Measurements from ENCODE around the gene GLG1.
"Not testable (repeated sequence)": the region's sequence is repeated elsewhere in the genome, so short reads cannot be mapped to it uniquely, and the experiment has no call there.

The GLG1 gene

DNA sequence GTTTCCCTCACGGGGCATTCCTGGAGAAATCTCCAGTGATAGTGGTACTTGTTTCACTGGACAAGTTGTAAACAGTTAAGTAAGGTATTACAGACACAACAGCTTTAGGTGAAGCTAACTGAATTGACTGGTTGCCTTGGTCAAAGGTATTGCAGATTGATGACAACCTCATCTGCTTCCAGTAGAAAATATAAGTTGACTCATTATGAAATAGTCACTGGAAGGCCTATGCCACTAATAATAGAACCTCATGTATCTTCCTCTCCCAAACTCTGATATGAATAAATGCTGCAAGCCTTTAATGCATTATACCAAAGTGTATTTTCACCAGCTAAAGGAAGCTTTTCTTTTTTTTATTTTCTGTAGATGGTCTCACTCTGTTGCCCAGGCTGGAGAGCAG, 44.8 kb downstream of the GLG1 start:
- TF ChIP-seq, protein P1, sequence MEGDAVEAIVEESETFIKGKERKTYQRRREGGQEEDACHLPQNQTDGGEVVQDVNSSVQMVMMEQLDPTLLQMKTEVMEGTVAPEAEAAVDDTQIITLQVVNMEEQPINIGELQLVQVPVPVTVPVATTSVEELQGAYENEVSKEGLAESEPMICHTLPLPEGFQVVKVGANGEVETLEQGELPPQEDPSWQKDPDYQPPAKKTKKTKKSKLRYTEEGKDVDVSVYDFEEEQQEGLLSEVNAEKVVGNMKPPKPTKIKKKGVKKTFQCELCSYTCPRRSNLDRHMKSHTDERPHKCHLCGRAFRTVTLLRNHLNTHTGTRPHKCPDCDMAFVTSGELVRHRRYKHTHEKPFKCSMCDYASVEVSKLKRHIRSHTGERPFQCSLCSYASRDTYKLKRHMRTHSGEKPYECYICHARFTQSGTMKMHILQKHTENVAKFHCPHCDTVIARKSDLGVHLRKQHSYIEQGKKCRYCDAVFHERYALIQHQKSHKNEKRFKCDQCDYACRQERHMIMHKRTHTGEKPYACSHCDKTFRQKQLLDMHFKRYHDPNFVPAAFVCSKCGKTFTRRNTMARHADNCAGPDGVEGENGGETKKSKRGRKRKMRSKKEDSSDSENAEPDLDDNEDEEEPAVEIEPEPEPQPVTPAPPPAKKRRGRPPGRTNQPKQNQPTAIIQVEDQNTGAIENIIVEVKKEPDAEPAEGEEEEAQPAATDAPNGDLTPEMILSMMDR (conservative IDR thresholded peaks at IDR 0.05) = no peak
- no peak overlapping the region for H3K27ac ChIP-seq

DNA sequence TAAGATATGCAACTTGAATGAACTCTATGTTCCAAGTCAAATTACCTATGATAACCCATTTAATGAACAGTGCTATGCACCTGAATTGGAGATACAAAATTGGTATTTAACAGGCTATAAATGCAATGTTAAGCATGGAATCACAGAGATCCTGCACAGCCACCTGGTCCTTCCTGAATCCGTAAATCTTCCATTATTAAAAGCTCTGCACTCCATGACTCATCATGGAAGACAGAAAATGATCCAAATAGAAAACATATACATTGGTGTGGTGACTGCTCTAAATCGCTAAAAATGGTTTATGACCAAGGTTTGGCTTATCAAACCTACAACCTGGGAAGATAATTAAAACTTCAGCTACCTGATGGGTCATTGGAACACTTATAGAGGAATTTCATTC, 45.3 kb downstream of the GLG1 start:
- TF ChIP-seq, protein P1 (conservative IDR thresholded peaks at IDR 0.05) = no peak
- H3K27ac ChIP-seq = no peak overlapping the region

DNA sequence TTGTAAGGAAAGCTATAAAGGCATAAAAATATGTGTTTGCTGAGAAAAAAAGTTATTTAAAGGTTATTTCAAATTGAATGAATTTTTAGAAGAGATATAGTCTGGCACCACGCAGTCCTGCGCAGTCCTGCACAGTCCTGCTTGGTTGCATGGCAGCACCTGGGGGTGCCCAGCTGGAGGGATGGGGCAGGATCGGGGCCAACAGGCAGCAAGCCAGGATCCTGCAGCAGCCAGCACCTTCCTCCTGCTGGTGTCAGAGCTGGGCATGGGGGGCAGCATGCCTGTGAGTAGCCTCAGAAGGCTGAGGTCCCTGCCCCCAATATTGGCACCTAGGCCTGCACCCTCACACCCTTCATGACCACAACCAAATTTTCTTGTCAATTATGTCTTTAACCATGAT, 46.0 kb downstream of the GLG1 start:
- no peak overlapping the region for H3K27ac ChIP-seq
- TF ChIP-seq, protein P1 (conservative IDR thresholded peaks at IDR 0.05) = no peak

DNA sequence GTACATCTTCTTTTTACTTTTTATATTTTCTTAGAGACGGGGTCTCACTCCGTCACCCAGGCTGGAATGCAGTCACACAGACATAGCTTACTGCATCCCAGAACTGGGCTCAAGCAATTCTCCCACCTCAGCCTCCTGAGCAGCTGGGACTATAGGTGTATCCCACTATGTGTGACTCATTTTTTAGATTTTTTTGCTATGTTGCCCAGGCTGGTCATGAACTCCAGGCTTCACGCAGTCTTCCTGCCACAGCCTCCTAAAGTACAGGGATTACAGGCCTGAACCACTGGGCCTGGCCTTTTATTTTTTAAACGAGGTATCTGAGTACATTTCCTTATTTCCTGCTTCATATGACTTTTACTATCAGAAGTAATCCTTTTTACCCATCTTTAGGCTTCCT, 48.0 kb downstream of the GLG1 start:
- H3K27ac ChIP-seq = no peak overlapping the region

DNA sequence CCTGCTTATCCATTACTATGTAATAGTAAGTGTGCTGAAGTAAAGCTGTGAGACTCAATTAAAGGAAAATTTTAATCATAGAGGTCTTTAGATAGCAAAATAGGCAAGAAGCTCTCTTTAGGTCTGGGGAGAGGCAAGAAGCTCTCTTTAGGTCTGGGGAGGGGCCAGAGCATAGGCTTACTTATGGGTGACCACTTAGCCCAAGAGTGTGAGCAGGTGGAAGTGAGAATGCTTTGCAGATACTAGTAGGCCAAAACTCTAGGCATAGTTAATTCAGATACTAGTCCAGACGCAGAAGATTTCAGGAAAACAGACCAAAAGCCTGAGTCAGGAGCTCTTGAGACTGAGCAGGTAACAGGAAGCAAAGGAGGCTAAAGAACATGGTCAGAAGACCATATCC, 49.6 kb downstream of the GLG1 start:
- TF ChIP-seq, protein P1 (conservative IDR thresholded peaks at IDR 0.05) = no peak
- H3K27ac ChIP-seq = no peak overlapping the region

More for the DNA sequence above, 48.0 kb downstream of the GLG1 start:
- TF ChIP-seq, protein P1 (conservative IDR thresholded peaks at IDR 0.05) = no peak

DNA sequence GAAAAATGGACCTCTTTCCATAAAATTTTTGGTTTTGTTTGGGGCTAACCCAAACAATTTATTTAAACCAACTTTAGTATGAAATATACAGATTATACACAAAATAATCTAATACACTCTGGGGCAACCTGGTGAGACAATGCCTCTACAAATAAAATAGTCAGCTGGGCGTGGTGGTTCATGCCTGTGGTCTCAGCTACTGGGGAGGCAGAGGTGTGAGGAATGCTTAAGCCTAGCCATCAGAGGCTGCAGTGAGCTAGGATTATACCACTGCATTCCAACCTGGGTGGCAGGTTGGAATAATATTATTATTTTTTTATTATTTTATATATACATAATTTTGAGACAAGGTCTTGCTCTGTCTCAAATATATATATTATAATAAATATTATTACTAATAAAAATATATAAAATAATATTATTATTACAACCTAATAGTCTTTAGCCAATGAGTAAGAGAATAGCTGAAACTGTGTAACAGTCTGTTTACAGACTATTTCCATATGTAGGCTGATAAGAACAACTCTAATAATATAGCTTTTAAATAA, 50.5 kb downstream of the GLG1 start:
- TF ChIP-seq, protein P1 (conservative IDR thresholded peaks at IDR 0.05) = no peak
- no peak overlapping the region for H3K27ac ChIP-seq

DNA sequence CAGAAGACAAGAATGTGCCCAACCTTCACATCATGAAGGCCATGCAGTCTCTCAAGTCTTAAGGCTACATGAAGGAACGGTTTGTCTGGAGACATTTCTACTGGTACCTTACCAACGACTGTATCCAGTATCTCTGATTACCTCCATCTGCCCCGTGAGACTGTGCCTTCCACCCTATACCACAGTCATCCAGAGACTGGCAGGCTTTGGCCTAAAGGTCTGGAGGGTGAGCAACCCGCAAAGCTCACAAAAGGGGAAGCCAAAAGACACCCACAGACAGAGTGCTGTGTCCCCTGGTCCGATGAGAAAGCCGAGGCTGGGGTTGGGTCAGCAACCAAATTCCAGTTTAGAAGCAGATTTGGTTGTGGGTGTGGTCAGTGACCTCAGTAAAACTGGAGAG, 54.6 kb downstream of the GLG1 start:
- H3K27ac ChIP-seq = not testable (repeated sequence)

DNA sequence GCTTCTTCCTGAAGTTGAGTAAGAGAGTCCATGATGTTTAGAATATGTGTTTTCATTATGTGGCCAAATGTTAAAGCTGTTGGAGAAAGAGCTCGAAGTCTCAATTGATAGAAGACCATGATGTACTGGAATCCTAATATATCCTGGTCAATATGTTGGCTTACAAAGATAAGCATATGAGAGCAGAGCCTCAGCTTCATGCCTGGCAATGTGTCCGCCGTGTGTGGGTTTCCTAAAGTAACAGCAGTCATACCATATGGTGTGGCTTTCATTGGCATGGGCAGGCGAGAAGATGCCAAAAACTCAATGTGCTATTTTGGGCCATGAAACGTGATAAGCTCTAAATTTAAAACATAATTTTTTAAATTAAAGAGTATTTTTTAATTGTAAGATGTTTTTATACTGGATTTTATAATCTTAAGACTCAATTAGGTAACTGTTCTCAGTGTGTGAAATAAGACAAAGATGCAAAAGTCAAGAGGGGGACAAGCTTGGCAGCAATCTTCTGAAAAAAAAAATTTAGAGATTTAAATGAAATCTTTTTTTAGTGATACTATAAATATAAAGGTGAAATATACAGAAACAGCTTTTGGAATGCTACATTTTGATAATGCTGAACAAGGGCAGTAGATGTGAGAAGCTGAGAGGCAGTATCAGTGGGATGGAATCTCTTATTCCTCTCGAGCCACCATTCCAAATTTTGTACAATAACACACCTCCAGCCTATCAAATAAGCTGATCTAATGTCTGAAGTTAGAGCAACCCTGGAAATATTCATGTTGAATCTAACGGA, 56.5 kb downstream of the GLG1 start:
- not testable (repeated sequence) for H3K27ac ChIP-seq

DNA sequence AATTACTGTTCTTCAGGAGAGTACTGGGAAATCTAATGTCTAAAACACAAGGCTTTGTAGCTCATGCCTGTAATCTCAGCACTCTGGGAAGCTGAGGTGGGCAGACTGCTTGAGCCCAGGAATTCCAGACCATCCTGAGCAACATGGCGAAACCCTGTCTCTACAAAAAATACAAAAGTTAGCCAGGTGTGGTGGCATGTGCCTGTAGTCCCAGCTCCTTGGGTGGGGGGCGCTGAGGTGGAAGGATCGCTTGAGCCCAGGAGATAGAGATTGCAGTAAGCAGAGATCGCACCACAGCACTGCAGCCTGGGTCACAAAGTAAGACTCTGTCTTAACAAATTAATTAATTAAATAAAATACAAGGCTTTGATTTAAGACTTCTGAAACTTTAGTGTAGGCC, 60.8 kb downstream of the GLG1 start:
- not testable (repeated sequence) for H3K27ac ChIP-seq

DNA sequence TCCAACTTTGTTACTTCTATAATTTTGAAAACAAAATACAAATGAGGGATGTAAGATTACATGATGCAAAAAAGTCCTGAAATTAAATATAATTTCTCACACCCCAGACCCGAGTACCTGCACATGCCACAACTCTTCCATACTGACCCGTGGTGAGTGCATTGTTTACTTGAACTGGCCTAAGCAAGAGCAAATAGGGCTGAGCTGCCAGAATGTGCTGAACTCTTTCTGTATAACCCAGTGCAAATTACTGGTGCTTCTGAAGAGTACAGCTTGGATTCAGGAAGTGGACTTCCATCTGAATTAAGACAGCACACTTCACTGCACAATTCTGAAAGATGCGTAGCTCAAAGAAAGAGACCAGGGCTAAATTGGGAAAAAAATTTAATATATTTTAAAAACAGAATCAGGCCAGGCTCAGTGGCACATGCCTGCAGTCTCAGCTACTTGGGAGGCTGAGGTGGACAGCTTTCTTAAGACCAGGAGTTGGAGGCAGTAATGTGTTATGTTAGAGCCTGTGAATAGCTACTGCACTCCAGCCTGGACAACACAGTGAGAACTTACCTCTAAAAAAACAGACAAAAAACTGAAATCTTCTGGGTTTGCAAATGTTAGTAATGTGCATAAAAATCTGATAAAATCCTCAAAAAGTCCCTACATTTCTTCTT, 63.9 kb downstream of the GLG1 start:
- H3K27ac ChIP-seq = not testable (repeated sequence)

DNA sequence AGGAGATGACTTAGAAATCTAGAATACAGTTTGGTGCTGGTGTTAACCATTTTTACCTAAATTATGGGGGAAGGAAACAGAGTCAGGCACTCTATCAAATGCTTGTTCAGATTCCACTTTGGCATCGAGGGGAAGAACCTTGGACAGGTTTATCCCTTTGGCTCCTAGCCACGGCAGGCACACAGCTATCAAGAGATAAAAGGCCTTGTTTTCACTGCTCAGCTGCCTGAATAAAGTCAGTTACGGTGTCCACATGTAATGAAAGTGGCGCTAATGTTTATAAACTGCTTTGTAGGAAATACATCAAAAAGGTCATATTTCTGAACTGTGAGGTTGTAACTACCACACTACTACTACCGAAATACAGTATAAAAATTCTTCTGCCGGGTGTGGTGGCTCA, 66.3 kb downstream of the GLG1 start:
- H3K27ac ChIP-seq = peak overlapping the region; percentile 29; the same call in 1 of the 2 replicates

DNA sequence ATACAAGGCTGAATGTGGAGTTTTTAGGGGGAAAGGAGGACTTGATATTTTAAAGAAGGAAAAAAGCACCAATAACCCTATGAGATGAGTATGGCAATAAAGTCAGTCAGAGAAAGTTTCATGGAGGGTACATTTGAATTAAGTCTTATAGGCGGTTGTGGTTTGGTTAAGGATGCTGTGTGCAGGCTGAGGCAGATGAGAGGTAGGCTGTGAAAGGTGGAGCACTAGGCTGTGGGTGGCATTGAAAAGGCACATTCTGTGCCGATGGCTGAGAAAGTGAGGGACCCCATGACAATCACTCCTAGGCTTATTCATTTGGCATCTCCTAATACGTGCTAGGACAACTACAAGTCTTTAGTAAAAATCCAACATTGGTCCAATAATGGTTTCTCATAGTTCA, 68.1 kb downstream of the GLG1 start:
- not testable (repeated sequence) for H3K27ac ChIP-seq

DNA sequence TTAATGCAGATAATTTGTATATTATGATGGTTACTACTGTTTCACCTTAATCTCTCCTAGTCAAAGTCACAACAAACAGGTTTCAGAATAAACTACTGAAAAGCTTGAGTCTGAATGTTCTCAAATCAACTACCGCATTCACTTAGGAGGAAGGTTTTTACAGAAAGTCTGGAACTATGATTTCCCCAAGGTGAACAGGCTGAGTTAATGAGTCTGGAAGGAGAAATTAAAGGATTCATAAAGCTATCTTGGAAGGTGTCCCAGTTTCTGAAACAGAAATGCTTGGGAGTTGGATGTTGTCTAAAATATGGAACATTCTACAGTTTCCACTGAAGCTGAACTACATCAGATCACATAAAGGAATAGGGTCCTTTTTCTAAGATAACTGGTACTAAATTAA, 69.2 kb downstream of the GLG1 start:
- not testable (repeated sequence) for H3K27ac ChIP-seq
